Prostate gland (tissue), 2 donors: ENCODE results near the gene ITGA3.

Experiments used
- POLR2AphosphoS5 ChIP-seq: sonication (generic); formaldehyde crosslinking; IDR thresholded peaks from one replicate; pipeline ENCODE4 v1.6.1; 2017; ENCODE audit warnings: antibody characterized with exemption
- TF ChIP-seq, protein P1 (sequence below), 4 experiments: fragments of 200-600 bp in 2 of 4; fragments of 450-650 bp in 2 of 4; sonication (generic) in 2 of 4; IDR thresholded peaks; 1 replicate in 3 of 4; 2 replicates in 1 of 4; pipeline ENCODE4 v1.5.1; 2016 to 2019; ENCODE audit warnings: antibody characterized with exemption in 4 of 4, mild to moderate bottlenecking in 2 of 4, moderate library complexity in 2 of 4

- TF ChIP-seq, protein P1, sequence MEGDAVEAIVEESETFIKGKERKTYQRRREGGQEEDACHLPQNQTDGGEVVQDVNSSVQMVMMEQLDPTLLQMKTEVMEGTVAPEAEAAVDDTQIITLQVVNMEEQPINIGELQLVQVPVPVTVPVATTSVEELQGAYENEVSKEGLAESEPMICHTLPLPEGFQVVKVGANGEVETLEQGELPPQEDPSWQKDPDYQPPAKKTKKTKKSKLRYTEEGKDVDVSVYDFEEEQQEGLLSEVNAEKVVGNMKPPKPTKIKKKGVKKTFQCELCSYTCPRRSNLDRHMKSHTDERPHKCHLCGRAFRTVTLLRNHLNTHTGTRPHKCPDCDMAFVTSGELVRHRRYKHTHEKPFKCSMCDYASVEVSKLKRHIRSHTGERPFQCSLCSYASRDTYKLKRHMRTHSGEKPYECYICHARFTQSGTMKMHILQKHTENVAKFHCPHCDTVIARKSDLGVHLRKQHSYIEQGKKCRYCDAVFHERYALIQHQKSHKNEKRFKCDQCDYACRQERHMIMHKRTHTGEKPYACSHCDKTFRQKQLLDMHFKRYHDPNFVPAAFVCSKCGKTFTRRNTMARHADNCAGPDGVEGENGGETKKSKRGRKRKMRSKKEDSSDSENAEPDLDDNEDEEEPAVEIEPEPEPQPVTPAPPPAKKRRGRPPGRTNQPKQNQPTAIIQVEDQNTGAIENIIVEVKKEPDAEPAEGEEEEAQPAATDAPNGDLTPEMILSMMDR (IDR thresholded peaks at IDR 0.05), result no peak
- no peak for TF ChIP-seq POLR2AphosphoS5
Measured at GRCh38 chr17:50132104-50132794, 76.3 kb downstream of the ITGA3 start.
